Trophoblast cell (in vitro differentiated cells and primary cell): Measurements from ENCODE around the gene SF3B3.

Experiments used
- DNase-seq, 2 donors: peaks; one replicate each; pipeline ENCODE4 v3.0.0-alpha.2; 2016
- H2AFZ ChIP-seq: 2 replicates; pipeline ENCODE4 v1.6.1; 2013; ENCODE audit warnings: low read length, moderate library complexity, mild to moderate bottlenecking; ENCODE audit not compliant: insufficient read depth, poor library complexity
- H2AK5ac ChIP-seq: 2 replicates; pipeline ENCODE4 v1.6.1; 2013; ENCODE audit warnings: mild to moderate bottlenecking, low read length
- H2BK120ac ChIP-seq: 2 replicates; pipeline ENCODE4 v1.6.1; 2013; ENCODE audit warnings: low read length, mild to moderate bottlenecking, moderate library complexity; ENCODE audit not compliant: insufficient read depth, poor library complexity
- H2BK12ac ChIP-seq: 2 replicates; pipeline ENCODE4 v1.6.1; 2013; ENCODE audit warnings: mild to moderate bottlenecking, low read length, moderate library complexity
- H2BK5ac ChIP-seq: 2 replicates; pipeline ENCODE4 v1.6.1; 2013; ENCODE audit warnings: low read length, low read depth, moderate library complexity, mild to moderate bottlenecking; ENCODE audit not compliant: poor library complexity
- H3K14ac ChIP-seq: 2 replicates; pipeline ENCODE4 v1.6.1; 2013; ENCODE audit warnings: mild to moderate bottlenecking, low read length
- H3K18ac ChIP-seq: 2 replicates; pipeline ENCODE4 v1.6.1; 2013; ENCODE audit warnings: mild to moderate bottlenecking, low read length
- H3K23ac ChIP-seq: 2 replicates; pipeline ENCODE4 v1.6.1; 2013; ENCODE audit warnings: low read length
- H3K27ac ChIP-seq: 2 replicates; pipeline ENCODE4 v1.5.1; 2013; ENCODE audit warnings: low read depth, mild to moderate bottlenecking, inconsistent platforms, low read length, moderate library complexity
- H3K27me3 ChIP-seq: 2 replicates; pipeline ENCODE4 v1.6.1; 2013; ENCODE audit warnings: inconsistent platforms, mild to moderate bottlenecking, low read length, moderate library complexity; ENCODE audit not compliant: insufficient read depth
- H3K36me3 ChIP-seq, 2 experiments: 1 replicate in 1 of 2; 2 replicates in 1 of 2; pipeline ENCODE4 v1.6.1; 2013; ENCODE audit warnings: low read length in 2 of 2, mild to moderate bottlenecking in 2 of 2, moderate library complexity in 1 of 2; ENCODE audit not compliant: insufficient read depth in 2 of 2, control insufficient read depth in 1 of 2
- H3K4ac ChIP-seq: 2 replicates; pipeline ENCODE4 v1.6.1; 2013; ENCODE audit warnings: low read depth, mild to moderate bottlenecking, low read length, moderate library complexity
- H3K4me1 ChIP-seq, 2 experiments: 1 replicate in 1 of 2; 2 replicates in 1 of 2; pipeline ENCODE4 v1.6.1; 2013; ENCODE audit warnings: low read length in 2 of 2, mild to moderate bottlenecking in 2 of 2, moderate library complexity in 1 of 2; ENCODE audit not compliant: insufficient read depth in 2 of 2, control insufficient read depth in 1 of 2
- H3K4me2 ChIP-seq: 2 replicates; pipeline ENCODE4 v1.6.1; 2013; ENCODE audit warnings: inconsistent platforms, mild to moderate bottlenecking, low read length, moderate library complexity
- H3K4me3 ChIP-seq: 2 replicates; pipeline ENCODE4 v1.5.1; 2013; ENCODE audit warnings: mild to moderate bottlenecking, low read depth, low read length, inconsistent platforms
- H3K79me1 ChIP-seq: one replicate; pipeline ENCODE4 v1.6.1; 2013; ENCODE audit warnings: low read length
- H3K79me2 ChIP-seq: 2 replicates; pipeline ENCODE4 v1.6.1; 2013; ENCODE audit warnings: low read length, mild to moderate bottlenecking; ENCODE audit not compliant: control insufficient read depth, insufficient read depth, poor library complexity
- H3K9ac ChIP-seq: 2 replicates; pipeline ENCODE4 v1.6.1; 2013; ENCODE audit warnings: mild to moderate bottlenecking, low read length
- H3K9me3 ChIP-seq: 2 replicates; pipeline ENCODE4 v1.6.1; 2013; ENCODE audit warnings: low read depth, mild to moderate bottlenecking, control low read depth, inconsistent platforms, low read length; ENCODE audit not compliant: insufficient read depth
- H4K12ac ChIP-seq: 2 replicates; pipeline ENCODE4 v1.6.1; 2013; ENCODE audit warnings: low read depth, mild to moderate bottlenecking, low read length, moderate library complexity
- H4K8ac ChIP-seq: 2 replicates; pipeline ENCODE4 v1.6.1; 2013; ENCODE audit warnings: low read depth, mild to moderate bottlenecking, low read length, moderate library complexity
- H4K91ac ChIP-seq: one replicate; pipeline ENCODE4 v1.6.1; 2013; ENCODE audit warnings: low read depth, mild to moderate bottlenecking, low read length, moderate library complexity
- WGBS: extraction: QIAGEN DNeasy Blood & Tissue Kit; methylation state at CpG from one replicate; pipeline ENCODE4 v1.1.7; 2013; ENCODE audit warnings: missing lambda C conversion rate; ENCODE audit not compliant: insufficient read length, insufficient coverage; ENCODE audit errors: extremely low coverage; 5-methylcytosine and 5-hydroxymethylcytosine counted together

SF3B3 gene

DNA sequence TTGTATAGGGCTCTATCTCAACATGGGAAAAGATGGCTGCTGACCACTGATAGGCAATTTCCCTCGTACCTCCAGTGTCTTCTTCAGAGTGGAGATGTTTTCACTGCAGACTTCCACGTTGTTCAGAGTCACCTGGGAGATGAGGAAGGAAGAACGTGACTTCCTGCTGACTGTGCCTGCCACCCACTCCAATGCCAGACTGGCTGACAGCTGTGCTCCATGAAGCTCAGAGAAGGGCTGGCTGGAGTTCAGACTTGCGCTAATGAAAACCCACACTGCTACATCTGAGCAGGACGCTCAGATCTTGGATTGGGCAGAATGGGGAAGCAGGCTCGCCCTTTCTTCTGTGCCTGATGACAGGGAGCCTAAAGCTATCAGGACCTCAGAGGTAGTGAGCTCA is 33.4 kb upstream of the SF3B3 start:
- Histone ChIP-seq H2BK12ac (no peak overlapping the region), H3K79me1 (no peaks in the 10 kb centered on the region), H3K27ac (no peak overlapping the region), H3K9me3 (no peaks in the 10 kb centered on the region), H2BK5ac (no peak overlapping the region), H3K79me2 (no peaks in the 10 kb centered on the region), H3K4me3 (no peak overlapping the region), H3K9ac (no peak overlapping the region), H3K4me1 (no peaks in the 10 kb centered on the region), H3K36me3 (peaks cover 5 to 18% of the 10 kb centered on the region in 2 experiments), H4K8ac (no peak overlapping the region), H3K23ac (no peak overlapping the region), H2AFZ (no peak overlapping the region), H3K4ac (no peak overlapping the region), H2AK5ac (no peak overlapping the region), H4K91ac (no peak overlapping the region), H3K14ac (no peak overlapping the region), H4K12ac (no peak overlapping the region), H3K18ac (no peak overlapping the region), H3K27me3 (no peaks in the 10 kb centered on the region), H3K4me2 (no peak overlapping the region), H2BK120ac (no peak overlapping the region)
- WGBS, result no CpG with 5 or more reads among the region's 6 CpGs
- DNase-seq, result no peak

DNA sequence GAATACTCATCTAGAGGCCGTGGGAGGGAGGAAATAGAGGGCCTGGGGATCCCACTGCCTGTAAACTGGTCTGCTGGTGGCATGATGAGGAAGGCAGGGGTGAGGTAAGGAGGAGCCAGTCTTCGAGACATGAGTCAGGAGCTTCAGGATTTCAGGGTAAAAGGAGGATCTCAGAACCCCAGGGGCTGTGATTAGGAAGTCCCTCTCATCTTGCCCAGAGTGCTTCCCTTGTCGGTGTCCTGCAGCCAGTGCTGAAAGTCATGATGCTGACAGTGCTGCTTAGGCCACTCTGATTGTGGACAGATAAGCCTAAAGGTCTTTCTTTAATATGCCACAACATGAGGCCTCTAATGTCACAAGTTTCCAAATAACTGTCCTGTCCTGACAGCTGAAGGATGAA is 29.8 kb upstream of the SF3B3 start:
- no peaks in the 10 kb centered on the region for H3K79me1 ChIP-seq
- H2AK5ac ChIP-seq, result no peak overlapping the region
- no peak overlapping the region for H4K8ac ChIP-seq
- H3K4me1 ChIP-seq, result no peaks in the 10 kb centered on the region
- H2BK120ac ChIP-seq, result no peak overlapping the region
- no peak overlapping the region for H3K4me2 ChIP-seq
- H3K4ac ChIP-seq, result no peak overlapping the region
- H3K23ac ChIP-seq, result no peak overlapping the region
- H3K27me3 ChIP-seq, result no peaks in the 10 kb centered on the region
- WGBS, result no CpG with 5 or more reads among the region's 3 CpGs
- H4K91ac ChIP-seq, result no peak overlapping the region
- peaks cover 21 to 37% of the 10 kb centered on the region in 2 experiments for H3K36me3 ChIP-seq
- H2BK5ac ChIP-seq, result no peak overlapping the region
- no peaks in the 10 kb centered on the region for H3K9me3 ChIP-seq
- no peak for DNase-seq
- H3K4me3 ChIP-seq, result no peak overlapping the region
- no peak overlapping the region for H4K12ac ChIP-seq
- H3K79me2 ChIP-seq, result no peaks in the 10 kb centered on the region
- H3K14ac ChIP-seq, result no peak overlapping the region
- H3K18ac ChIP-seq, result no peak overlapping the region
- no peak overlapping the region for H3K27ac ChIP-seq
- no peak overlapping the region for H2BK12ac ChIP-seq
- no peak overlapping the region for H3K9ac ChIP-seq
- no peak overlapping the region for H2AFZ ChIP-seq

DNA sequence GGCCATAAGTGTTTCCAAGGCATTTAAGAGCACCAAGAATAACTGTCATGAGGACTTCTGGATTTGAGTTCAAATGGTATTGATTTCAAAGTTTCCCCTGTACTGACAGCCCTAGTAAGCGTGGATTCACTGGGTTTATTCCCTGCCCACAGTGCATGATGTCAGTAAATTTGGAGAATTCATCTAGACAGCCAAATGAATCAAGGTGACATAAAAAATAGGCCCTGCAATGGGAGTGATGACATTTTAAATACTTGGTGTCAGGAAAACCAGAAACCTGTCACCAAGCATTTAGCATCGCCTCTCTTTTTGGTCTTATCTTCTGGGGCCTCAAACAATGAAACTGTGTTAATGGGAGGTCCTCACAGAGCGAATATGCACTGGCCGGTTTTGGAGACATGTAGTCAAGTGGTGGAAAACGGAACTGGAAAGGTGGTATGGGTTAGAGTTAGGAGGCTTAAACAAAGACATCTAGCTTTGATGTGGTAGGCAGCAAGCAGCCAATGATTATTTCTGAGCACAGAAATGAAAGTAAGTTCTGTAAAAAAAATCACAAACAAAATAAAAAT is 29.3 kb upstream of the SF3B3 start:
- Histone ChIP-seq H3K23ac (no peak overlapping the region), H4K12ac (no peak overlapping the region), H3K79me1 (no peaks in the 10 kb centered on the region), H3K18ac (no peak overlapping the region), H2BK5ac (no peak overlapping the region), H2AK5ac (no peak overlapping the region), H2BK12ac (no peak overlapping the region), H3K36me3 (peaks cover 22 to 37% of the 10 kb centered on the region in 2 experiments), H3K27me3 (no peaks in the 10 kb centered on the region), H3K4me3 (no peak overlapping the region), H3K4me2 (no peak overlapping the region), H3K14ac (no peak overlapping the region), H2AFZ (no peak overlapping the region), H4K8ac (no peak overlapping the region), H3K9ac (no peak overlapping the region), H4K91ac (no peak overlapping the region), H3K9me3 (no peaks in the 10 kb centered on the region), H3K4ac (no peak overlapping the region), H2BK120ac (no peak overlapping the region), H3K27ac (no peak overlapping the region), H3K4me1 (no peaks in the 10 kb centered on the region), H3K79me2 (no peaks in the 10 kb centered on the region)
- DNase-seq, result no peak
- no CpG with 5 or more reads among the region's 5 CpGs for WGBS

DNA sequence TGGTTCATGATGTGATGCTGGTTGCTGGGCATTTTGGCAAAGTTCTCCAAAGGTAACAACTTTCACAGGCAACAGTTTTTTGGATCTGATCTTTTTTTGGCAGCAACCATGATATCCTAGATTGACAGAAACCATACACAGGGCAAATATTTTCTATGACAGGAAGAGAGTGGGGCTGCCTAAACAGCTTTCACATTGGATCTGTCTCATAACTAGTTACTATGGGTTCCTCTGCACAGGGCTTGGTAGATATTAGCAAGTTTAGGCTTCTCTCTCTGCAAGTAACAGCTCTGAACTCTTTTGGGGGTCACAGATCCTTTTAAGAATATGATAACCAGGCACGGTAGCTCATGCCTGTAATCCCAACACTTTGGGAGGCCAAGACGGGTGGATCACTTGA is 28.8 kb upstream of the SF3B3 start:
- H3K18ac ChIP-seq, result no peak overlapping the region
- no peak overlapping the region for H3K14ac ChIP-seq
- no peak overlapping the region for H2AFZ ChIP-seq
- no peaks in the 10 kb centered on the region for H3K9me3 ChIP-seq
- no peaks in the 10 kb centered on the region for H3K79me2 ChIP-seq
- no peak overlapping the region for H3K23ac ChIP-seq
- no peaks in the 10 kb centered on the region for H3K27me3 ChIP-seq
- H4K8ac ChIP-seq, result no peak overlapping the region
- no peak overlapping the region for H2BK120ac ChIP-seq
- WGBS, result no CpG with 5 or more reads among the region's 2 CpGs
- H3K4ac ChIP-seq, result no peak overlapping the region
- no peak overlapping the region for H2BK5ac ChIP-seq
- H2BK12ac ChIP-seq, result no peak overlapping the region
- no peak overlapping the region for H3K4me2 ChIP-seq
- no peak overlapping the region for H4K91ac ChIP-seq
- no peak overlapping the region for H4K12ac ChIP-seq
- no peaks in the 10 kb centered on the region for H3K79me1 ChIP-seq
- no peak overlapping the region for H3K4me3 ChIP-seq
- H3K27ac ChIP-seq, result no peak overlapping the region
- DNase-seq, result no peak
- H3K4me1 ChIP-seq, result no peaks in the 10 kb centered on the region
- peaks cover 22 to 34% of the 10 kb centered on the region in 2 experiments for H3K36me3 ChIP-seq
- no peak overlapping the region for H3K9ac ChIP-seq
- no peak overlapping the region for H2AK5ac ChIP-seq
